ENCODE measurements around the gene ITPKB. TPM values are rescaled to one million over a fixed set of nuclear protein-coding genes. Genes with fewer than 3 reads are reported as not detected.
"Not testable (repeated sequence)": the region's sequence is repeated elsewhere in the genome, so short reads cannot be mapped to it uniquely, and the experiment has no call there.

The ITPKB gene
- polyA plus RNA-seq, 1 experiment = 2.8 TPM

DNA sequence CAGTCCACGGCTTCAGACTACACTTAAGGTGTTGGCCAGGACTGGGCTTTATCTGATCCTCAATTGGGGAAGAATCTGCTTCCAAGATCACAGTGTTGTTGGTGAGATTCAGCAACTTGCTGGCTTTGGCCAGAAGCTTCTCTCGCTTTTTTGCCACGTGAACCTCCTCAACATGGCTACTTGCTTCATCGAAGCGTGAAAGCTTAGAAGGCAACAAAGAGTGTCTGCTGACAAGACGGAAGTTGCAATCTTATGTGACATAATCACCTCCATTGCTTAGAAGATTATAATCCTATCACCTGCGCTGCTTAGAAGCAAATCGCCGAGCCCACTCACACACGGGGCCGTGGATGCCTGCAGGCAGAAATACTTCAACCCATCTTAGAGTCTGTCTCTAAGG, 10.4 kb upstream of the ITPKB start:
- Histone ChIP-seq H3K27me3 (ENCODE audit: control insufficient read depth, insufficient read depth, low read length) (peaks cover 15% of the 10 kb centered on the region), H3K27ac (ENCODE audit: low read depth, low read length) (no peak overlapping the region), H3K9me3 (ENCODE audit: control insufficient read depth, insufficient read depth, low read length) (no peaks in the 10 kb centered on the region), H3K4me3 (ENCODE audit: low read depth, low read length) (no peak overlapping the region)
- ChIA-PET CTCF (interaction anchor here (0.6 kb wide), 1 partner anchor 10 kb away, joined by 3 read pairs; no protein-coding TSS in a partner anchor), POLR2A (no interaction called here)
- TF ChIP-seq, protein P1, sequence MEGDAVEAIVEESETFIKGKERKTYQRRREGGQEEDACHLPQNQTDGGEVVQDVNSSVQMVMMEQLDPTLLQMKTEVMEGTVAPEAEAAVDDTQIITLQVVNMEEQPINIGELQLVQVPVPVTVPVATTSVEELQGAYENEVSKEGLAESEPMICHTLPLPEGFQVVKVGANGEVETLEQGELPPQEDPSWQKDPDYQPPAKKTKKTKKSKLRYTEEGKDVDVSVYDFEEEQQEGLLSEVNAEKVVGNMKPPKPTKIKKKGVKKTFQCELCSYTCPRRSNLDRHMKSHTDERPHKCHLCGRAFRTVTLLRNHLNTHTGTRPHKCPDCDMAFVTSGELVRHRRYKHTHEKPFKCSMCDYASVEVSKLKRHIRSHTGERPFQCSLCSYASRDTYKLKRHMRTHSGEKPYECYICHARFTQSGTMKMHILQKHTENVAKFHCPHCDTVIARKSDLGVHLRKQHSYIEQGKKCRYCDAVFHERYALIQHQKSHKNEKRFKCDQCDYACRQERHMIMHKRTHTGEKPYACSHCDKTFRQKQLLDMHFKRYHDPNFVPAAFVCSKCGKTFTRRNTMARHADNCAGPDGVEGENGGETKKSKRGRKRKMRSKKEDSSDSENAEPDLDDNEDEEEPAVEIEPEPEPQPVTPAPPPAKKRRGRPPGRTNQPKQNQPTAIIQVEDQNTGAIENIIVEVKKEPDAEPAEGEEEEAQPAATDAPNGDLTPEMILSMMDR (IDR thresholded peaks at IDR 0.05; ENCODE audit: low read depth, low read length) = no peak
- DNase-seq (ENCODE audit: low read depth, low spot score) = no peak

GRCh38 chr1:226748306-226748705, 9.2 kb upstream of the ITPKB start:
- POLR2A ChIA-PET = no interaction called here
- H3K27ac ChIP-seq (ENCODE audit: low read depth, low read length) = no peak overlapping the region
- no peak overlapping the region for H3K4me3 ChIP-seq (ENCODE audit: low read depth, low read length)
- TF ChIP-seq, protein P1 (IDR thresholded peaks at IDR 0.05; ENCODE audit: low read depth, low read length) = no peak
- no peak for DNase-seq (ENCODE audit: low read depth, low spot score)
- no peaks in the 10 kb centered on the region for H3K9me3 ChIP-seq (ENCODE audit: control insufficient read depth, insufficient read depth, low read length)
- CTCF ChIA-PET = no interaction called here
- H3K27me3 ChIP-seq (ENCODE audit: control insufficient read depth, insufficient read depth, low read length) = peaks cover 15% of the 10 kb centered on the region

GRCh38 chr1:226747519-226748263, 8.6 kb upstream of the ITPKB start:
- DNase-seq (ENCODE audit: low read depth, low spot score); CTCF ChIA-PET; H3K4me3 ChIP-seq (ENCODE audit: low read depth, low read length); H3K9me3 ChIP-seq (ENCODE audit: control insufficient read depth, insufficient read depth, low read length); POLR2A ChIA-PET; H3K27ac ChIP-seq (ENCODE audit: low read depth, low read length): not testable (repeated sequence)
- H3K27me3 ChIP-seq (ENCODE audit: control insufficient read depth, insufficient read depth, low read length) = peaks cover 15% of the 10 kb centered on the region

DNA sequence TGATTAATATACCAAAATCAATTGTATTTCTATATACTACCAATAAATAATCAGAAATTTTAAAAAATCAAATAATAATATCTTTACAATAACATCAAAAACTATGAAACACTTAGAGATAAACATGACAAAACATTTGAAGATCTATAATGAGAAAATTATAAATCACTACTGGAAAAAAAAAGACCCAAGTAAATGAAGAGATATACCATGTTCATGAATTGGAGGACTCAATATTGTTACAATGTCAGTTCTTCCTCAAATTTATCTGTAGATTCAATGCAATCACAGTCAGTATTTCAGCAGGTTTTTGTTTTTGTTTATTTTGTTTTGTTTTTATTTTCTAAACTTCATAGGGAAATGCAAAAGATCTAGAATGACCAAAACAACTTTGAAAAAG, 4.2 kb upstream of the ITPKB start:
- Histone ChIP-seq H3K27me3 (ENCODE audit: control insufficient read depth, insufficient read depth, low read length) (peaks cover 2% of the 10 kb centered on the region), H3K27ac (ENCODE audit: low read depth, low read length) (no peak overlapping the region), H3K4me3 (ENCODE audit: low read depth, low read length) (no peak overlapping the region), H3K9me3 (ENCODE audit: control insufficient read depth, insufficient read depth, low read length) (peaks cover 3% of the 10 kb centered on the region; the same call in 1 of the 2 replicates)
- TF ChIP-seq, protein P1 (IDR thresholded peaks at IDR 0.05; ENCODE audit: low read depth, low read length) = no peak
- POLR2A ChIA-PET = no interaction called here
- CTCF ChIA-PET = no interaction called here
- DNase-seq (ENCODE audit: low read depth, low spot score) = no peak

GRCh38 chr1:226741009-226741408, 1.9 kb upstream of the ITPKB start:
- Histone ChIP-seq H3K27ac (ENCODE audit: low read depth, low read length) (no peak overlapping the region), H3K27me3 (ENCODE audit: control insufficient read depth, insufficient read depth, low read length) (peaks cover 2% of the 10 kb centered on the region), H3K9me3 (ENCODE audit: control insufficient read depth, insufficient read depth, low read length) (peaks cover 6% of the 10 kb centered on the region), H3K4me3 (ENCODE audit: low read depth, low read length) (no peak overlapping the region)
- ChIA-PET POLR2A (interaction anchor here (0.7 kb wide), 1 partner anchor 80 kb away, joined by 3 read pairs; no protein-coding TSS in a partner anchor), CTCF (no interaction called here)
- TF ChIP-seq, protein P1 (IDR thresholded peaks at IDR 0.05; ENCODE audit: low read depth, low read length) = no peak
- no peak for DNase-seq (ENCODE audit: low read depth, low spot score)
